Measurements from ENCODE around the gene KHNYN.

The KHNYN gene

DNA sequence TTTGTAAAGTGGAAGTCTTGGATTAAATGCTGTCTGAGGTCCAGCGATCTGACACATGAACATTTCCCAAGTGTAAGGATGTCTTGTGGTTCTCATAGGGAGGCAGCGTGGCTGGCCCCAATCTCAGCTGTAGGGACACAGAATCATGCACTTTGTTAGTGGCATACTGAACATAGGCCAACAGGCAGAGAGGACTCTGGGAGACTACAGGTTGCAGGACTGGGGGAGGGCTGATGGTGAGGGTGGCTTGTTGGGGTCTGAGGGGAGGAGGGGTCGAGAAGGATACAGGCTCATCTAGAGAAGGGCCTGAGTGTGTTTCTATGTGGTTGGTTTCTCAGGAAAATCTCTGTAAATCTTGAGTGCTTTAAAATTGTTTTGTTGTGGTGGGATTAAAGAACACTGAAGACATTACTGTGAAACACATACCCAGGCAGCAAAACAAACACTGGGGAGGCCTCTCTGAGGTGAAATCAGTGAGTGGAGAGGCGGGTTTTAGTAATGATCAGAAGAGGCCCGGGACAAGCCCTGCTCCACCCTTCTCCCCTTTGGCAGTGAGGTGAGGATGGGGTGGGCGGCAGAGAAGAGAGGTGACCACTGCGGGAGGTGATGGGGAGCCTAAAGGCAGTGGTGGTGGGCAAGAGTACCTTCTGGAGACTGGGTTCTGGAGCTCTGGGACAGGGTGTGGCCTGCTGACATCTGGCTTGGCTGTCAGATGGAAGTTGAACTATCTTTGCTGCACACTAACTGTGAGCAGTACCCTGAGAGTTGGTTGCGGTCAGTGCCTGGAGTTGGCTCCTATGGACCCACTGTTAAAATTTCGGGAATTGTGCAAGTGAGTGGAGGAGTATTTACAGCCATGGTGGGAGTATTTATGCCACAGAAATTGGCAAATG, 27.7 kb upstream of the KHNYN start:
- no peak for DNase-seq

- no peak for DNase-seq
Observed at GRCh38 chr14:24403294-24403998, 26.3 kb upstream of the KHNYN start.

- no peak for DNase-seq
Observed at GRCh38 chr14:24404814-24405213, 24.9 kb upstream of the KHNYN start.

- DNase-seq = no peak
Observed at GRCh38 chr14:24406416-24406815, 23.3 kb upstream of the KHNYN start.

GRCh38 chr14:24407608-24408325, 22.0 kb upstream of the KHNYN start:
- no peak for DNase-seq

GRCh38 chr14:24408764-24409163, 21.0 kb upstream of the KHNYN start:
- no peak for DNase-seq

DNA sequence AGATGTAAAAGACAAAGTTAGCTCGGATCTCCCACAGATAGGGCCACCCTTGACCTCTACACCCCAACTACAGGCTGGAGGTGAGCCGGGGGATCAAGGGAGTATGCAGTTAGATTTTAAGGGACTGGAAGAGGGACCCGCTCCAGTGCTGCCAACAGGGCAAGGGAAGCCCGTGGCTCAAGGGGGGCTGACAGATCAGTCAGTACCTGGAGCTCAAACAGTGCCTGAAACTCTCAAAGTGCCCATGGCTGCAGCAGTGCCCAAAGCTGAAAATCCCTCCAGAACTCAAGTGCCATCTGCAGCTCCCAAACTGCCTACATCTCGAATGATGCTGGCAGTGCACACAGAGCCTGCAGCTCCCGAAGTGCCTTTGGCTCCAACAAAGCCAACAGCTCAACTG, 20.6 kb upstream of the KHNYN start:
- DNase-seq = no peak

- DNase-seq = no peak
Observed at GRCh38 chr14:24409956-24410355, 19.8 kb upstream of the KHNYN start.

DNA sequence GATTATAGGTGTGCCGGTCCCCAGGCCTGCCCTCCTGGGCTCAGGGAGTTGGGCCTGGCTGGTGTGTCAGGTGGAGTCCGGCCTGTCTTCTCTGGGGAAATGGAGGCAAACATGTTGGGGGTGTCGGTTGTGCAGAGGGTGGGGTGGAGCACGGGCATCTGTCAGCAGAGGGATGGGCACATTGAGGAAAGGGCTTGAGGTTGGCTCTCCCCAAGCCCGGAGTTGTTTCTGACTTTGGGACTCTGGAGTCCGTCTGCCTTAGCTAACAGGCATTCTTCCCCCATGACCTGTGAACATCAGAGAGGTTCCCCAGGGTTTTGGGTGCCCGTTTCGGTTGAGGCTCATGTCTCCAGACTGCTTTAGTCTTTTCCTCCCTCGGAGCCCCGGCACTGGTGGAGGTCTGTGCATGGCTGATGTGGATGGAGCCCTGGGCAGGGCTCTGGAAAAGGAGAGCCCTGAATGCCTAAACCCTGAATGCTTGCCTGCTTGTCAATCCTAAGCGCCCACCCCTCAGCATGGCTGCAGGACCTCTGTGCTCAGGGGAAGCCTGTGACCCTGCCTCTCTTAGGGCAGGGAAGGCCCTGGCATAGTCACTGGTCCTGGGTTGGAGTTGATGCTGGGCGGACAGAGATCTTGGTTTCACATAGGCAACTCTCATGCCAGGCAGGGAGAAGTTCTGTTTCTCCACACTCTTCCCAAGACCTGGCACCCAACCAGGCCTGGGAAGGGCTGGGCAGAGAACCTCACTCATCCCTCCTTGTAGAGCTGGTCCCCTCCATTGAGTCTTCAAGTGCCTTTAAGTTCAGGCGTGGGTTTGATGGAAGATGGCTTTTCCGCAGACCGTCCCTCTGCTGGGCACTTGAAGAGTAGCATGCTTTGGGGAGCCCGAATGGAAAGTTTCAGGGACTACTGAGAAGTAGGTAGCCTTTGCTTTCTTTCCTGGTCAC, 18.0 kb upstream of the KHNYN start:
- DNase-seq = no peak

GRCh38 chr14:24414077-24414476, 15.7 kb upstream of the KHNYN start:
- DNase-seq = no peak

DNA sequence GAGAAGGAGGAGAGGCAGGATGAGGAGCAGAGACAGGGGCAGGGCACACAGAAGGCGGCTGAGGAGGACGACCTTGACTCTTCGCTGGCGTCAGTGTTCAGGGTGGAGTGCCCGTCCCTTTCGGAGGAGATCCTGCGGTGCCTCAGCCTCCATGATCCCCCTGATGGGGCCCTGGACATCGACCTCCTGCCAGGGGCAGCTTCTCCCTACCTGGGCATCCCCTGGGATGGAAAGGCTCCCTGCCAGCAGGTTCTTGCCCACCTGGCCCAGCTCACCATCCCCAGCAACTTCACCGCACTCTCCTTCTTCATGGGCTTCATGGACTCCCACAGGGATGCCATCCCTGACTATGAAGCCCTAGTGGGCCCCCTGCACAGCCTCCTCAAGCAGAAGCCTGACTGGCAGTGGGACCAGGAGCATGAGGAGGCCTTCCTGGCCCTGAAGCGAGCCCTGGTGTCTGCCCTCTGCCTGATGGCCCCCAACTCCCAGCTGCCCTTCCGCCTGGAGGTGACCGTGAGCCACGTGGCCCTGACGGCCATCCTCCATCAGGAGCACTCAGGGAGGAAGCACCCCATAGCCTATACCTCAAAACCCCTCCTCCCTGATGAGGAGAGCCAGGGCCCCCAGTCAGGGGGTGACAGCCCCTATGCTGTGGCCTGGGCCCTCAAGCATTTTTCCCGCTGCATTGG, 14.9 kb upstream of the KHNYN start:
- DNase-seq = no peak

GRCh38 chr14:24415421-24416253, 14.1 kb upstream of the KHNYN start:
- no peak for DNase-seq

DNA sequence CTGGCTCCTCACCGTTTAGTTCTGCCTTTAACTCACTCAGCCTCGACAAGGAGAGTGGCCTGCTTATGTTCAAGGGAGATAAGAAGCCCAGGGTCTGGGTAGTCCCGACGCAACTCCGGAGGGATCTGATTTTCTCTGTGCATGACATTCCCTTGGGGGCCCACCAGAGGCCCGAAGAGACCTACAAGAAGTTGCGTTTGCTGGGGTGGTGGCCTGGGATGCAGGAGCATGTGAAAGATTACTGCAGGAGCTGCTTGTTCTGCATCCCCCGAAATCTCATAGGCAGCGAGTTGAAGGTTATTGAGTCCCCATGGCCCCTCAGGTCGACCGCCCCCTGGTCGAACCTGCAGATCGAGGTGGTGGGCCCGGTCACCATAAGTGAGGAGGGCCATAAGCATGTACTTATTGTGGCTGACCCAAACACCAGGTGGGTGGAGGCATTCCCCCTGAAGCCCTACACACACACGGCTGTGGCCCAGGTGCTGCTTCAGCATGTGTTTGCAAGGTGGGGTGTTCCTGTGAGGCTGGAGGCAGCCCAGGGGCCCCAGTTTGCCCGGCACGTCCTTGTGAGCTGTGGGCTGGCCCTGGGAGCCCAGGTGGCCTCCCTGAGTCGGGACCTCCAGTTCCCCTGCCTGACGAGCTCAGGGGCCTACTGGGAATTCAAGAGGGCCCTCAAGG, 13.4 kb upstream of the KHNYN start:
- no peak for DNase-seq

DNA sequence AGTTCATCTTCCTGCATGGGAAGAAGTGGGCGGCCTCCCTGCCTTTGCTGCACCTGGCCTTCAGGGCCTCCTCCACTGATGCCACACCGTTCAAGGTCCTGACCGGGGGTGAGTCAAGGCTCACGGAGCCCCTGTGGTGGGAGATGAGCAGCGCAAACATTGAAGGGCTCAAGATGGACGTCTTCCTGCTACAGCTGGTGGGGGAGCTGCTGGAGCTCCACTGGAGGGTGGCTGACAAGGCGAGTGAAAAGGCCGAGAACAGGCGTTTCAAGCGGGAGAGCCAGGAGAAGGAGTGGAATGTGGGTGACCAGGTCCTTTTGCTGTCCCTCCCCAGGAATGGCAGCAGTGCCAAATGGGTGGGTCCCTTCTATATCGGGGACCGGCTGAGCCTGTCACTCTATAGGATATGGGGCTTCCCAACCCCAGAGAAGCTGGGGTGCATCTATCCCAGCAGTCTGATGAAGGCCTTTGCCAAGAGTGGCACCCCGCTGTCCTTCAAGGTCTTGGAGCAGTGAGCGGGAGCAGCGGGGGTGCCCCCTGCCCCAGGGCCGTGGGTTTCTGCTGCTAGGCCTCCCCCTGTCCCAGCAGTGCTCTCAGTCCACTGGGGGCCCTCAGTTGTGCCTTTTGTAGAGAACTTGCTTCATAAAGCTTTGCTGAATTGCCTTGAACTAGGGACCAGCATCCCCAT, 12.7 kb upstream of the KHNYN start:
- no peak for DNase-seq

- no peak for DNase-seq
Observed at GRCh38 chr14:24417832-24418491, 11.8 kb upstream of the KHNYN start.

DNA sequence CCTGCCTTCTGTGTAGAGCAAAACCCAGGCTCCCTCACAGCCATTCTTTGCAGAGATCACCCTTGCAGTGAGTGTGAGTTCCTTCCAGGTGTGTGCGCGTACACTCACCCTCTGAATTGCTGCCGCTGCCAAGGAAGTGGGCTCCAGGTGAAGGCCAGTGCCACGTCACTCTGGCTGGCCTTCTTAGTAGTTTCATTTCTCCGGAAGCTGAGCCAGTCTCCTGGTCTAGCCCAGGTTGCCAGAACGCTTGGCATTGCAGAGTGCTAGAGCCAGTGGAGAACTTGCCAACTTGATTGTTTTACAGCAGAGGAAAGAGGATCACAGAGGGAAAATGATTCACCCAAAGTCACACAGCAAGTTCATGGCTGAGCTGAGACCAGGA, 11.3 kb upstream of the KHNYN start:
- no peak for DNase-seq

DNA sequence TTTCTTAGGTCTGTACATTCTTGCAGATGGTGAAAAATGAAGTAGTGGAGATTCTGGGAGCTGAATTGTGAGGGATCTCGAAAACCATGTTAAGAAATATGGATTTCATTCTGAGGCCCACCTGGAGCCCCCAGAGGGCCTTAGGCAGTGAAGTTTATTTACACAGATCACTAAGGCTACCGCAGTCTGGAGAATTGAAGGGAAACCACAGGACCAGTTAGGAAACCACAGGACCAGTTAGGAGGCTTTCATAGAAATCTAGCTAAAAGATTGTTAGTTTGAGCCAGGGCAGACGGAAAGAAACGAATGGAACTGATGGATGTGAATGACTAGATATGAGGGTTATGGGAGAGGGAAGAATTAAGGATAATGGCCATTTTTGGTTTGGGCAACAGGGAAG, 7.5 kb upstream of the KHNYN start:
- DNase-seq = no peak

DNA sequence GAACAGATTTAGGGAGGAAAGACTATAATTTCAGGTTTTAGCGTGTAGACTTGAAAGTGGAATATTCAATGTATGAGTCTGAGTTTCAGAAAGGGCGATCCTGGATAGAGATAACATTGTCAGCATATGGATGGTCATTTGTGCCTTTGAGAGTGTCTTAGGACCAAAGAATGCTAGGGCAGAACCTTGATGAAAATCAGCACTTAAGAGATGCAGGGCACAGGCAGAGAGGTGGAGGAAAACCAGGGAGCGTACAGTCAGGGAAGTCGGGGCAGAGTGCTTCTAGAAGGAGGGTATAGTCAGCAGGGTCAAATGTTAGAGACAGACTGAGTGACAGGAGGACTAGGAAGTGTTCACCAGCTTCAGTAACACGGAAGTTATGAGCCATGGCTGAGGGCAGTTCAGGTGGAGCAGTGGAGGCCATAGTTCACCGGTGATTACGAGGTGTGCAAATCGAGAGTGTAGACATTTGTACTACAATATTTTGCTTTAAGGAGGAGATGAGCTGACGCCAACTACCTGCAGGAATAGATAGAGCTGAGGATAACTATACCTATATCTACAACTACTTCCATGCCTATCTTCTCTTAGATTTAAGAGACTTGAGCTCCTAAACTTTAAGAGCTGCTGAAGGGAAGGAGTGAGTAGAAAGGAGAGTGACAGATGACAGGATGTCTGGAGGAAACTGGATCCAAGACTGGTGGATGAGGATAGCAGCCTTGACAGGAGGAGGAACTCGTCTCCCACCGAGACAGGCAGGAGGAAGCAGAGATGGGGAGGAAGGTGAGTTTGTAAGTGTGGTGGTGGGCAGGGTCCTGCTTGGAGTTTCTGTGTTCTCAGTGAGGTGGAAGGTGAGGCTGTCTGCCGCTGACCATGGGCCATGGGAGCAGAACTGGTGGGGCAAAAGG, 6.8 kb upstream of the KHNYN start:
- no peak for DNase-seq

Data from effector CD8-positive, alpha-beta T cell (primary cell).